ENCODE measurements around the gene PRRT1.

DNA sequence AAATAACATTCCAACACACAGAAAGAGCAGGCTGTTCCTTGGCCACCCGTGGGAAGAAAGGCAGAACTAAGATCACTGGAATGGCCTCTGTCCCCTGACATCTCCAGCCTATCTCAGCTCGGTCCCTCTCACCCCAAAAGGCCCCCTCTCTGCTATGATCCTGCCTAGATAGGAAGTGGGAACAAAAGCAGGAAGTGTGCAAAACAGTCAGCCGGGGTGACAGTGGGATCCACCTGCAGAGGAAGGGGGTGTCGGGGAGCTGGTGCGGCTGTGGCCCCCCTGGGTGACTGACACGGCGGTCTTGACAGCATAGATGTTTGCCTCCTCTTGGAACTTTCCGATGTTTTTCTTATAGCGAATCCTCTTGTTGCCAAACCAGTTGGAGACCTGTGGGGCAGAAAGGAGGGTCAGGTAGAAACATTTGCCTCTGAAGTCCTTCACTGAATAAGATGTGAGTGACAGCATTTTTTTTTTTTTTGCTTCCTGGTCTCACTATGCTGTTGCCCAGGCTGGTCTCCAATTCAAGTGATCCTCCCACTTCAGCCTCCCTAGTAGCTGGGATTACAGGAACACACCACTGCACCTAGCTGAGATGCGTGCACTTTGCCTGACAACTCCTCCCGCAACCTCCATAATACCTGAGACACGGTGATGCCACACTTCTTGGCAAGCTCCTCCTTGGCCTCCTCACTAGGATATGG, 35.4 kb upstream of the PRRT1 start:
- TF ChIP-seq POLR2A (IDR thresholded peaks at IDR 0.05): no peak
- TF ChIP-seq, protein P1, sequence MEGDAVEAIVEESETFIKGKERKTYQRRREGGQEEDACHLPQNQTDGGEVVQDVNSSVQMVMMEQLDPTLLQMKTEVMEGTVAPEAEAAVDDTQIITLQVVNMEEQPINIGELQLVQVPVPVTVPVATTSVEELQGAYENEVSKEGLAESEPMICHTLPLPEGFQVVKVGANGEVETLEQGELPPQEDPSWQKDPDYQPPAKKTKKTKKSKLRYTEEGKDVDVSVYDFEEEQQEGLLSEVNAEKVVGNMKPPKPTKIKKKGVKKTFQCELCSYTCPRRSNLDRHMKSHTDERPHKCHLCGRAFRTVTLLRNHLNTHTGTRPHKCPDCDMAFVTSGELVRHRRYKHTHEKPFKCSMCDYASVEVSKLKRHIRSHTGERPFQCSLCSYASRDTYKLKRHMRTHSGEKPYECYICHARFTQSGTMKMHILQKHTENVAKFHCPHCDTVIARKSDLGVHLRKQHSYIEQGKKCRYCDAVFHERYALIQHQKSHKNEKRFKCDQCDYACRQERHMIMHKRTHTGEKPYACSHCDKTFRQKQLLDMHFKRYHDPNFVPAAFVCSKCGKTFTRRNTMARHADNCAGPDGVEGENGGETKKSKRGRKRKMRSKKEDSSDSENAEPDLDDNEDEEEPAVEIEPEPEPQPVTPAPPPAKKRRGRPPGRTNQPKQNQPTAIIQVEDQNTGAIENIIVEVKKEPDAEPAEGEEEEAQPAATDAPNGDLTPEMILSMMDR (IDR thresholded peaks at IDR 0.05): no peak

All from thyroid gland (tissue), 4 donors.